HEK293 (cell line): ENCODE results near the gene ATCAY.
A peak's percentile ranks its signal among the peaks of the same experiment; 100 is the strongest.

ENCODE experiments used
- CTCF ChIA-PET: fragments of 350-600 bp; formaldehyde crosslinking; extraction: SDS; loops from one replicate; lab custom pipeline; 2021; ENCODE audit warnings: antibody characterized with exemption; lab: Yijun Ruan, JAX
- POLR2A ChIA-PET: fragments of 300-600 bp; formaldehyde crosslinking; extraction: SDS; loops from one replicate; lab custom pipeline; 2020; ENCODE audit warnings: antibody characterized with exemption, inconsistent platforms; lab: Yijun Ruan, JAX
- H3K27ac ChIP-seq: fragments of 200-500 bp; sonication (Bioruptor generic); 2 replicates; pipeline ENCODE4 v1.5.1; 2014; ENCODE audit warnings: low read depth, low read length, control low read depth, inconsistent platforms; ENCODE audit errors: extremely low read depth
- H3K36me3 ChIP-seq, 2 experiments: fragments of 200-500 bp in 1 of 2; sonication (Bioruptor generic) in 1 of 2; 1 replicate in 1 of 2; 2 replicates in 1 of 2; pipeline ENCODE4 v1.5.1; 2014 to 2017; ENCODE audit warnings: inconsistent platforms in 2 of 2, low read length in 2 of 2; ENCODE audit not compliant: control insufficient read depth in 2 of 2, insufficient read depth in 1 of 2
- H3K4me1 ChIP-seq: fragments of 200-500 bp; sonication (Bioruptor generic); 2 replicates; pipeline ENCODE4 v1.5.1; 2014; ENCODE audit warnings: mild to moderate bottlenecking, low read length, inconsistent platforms; ENCODE audit not compliant: control insufficient read depth, insufficient read depth
- H3K4me3 ChIP-seq: 2 replicates; pipeline ENCODE4 v1.5.1; 2011; ENCODE audit warnings: low read depth, mild to moderate bottlenecking, control low read depth, low read length, moderate library complexity
- H3K9me3 ChIP-seq: fragments of 200-500 bp; sonication (Bioruptor generic); 2 replicates; pipeline ENCODE4 v1.5.1; 2014; ENCODE audit warnings: low read depth, low read length, inconsistent platforms; ENCODE audit not compliant: control insufficient read depth, insufficient read depth
- EGR2 ChIP-seq: fragments of 450-650 bp; formaldehyde crosslinking; IDR thresholded peaks from 2 replicates; pipeline ENCODE4 v1.5.1; 2016; ENCODE audit warnings: low read depth, missing biosample characterization, missing genetic modification characterization
- KLF8 ChIP-seq: fragments of 450-650 bp; formaldehyde crosslinking; IDR thresholded peaks from 2 replicates; pipeline ENCODE4 v1.5.1; 2016; ENCODE audit warnings: missing biosample characterization, missing genetic modification characterization
- MYNN ChIP-seq: fragments of 450-650 bp; formaldehyde crosslinking; IDR thresholded peaks from 2 replicates; pipeline ENCODE4 v1.5.1; 2016; ENCODE audit warnings: missing biosample characterization, missing genetic modification characterization, borderline replicate concordance
- ZNF10 ChIP-seq: fragments of 450-650 bp; formaldehyde crosslinking; IDR thresholded peaks from 2 replicates; pipeline ENCODE4 v1.5.1; 2017; ENCODE audit warnings: missing biosample characterization, missing genetic modification characterization
- ZNF544 ChIP-seq: fragments of 450-650 bp; formaldehyde crosslinking; IDR thresholded peaks from 2 replicates; pipeline ENCODE4 v1.5.0; 2017; ENCODE audit warnings: missing biosample characterization, missing genetic modification characterization
- ZNF555 ChIP-seq: fragments of 450-650 bp; formaldehyde crosslinking; conservative IDR thresholded peaks from 2 replicates; pipeline ENCODE4 v1.5.1; 2017; ENCODE audit warnings: missing biosample characterization, mild to moderate bottlenecking, missing genetic modification characterization, inconsistent platforms
- ZNF768 ChIP-seq: fragments of 450-650 bp; formaldehyde crosslinking; IDR thresholded peaks from 2 replicates; pipeline ENCODE4 v1.5.1; 2018; ENCODE audit warnings: missing biosample characterization, mild to moderate bottlenecking, missing genetic modification characterization
- TF ChIP-seq, protein P1 (sequence below): fragments of 450-650 bp; formaldehyde crosslinking; IDR thresholded peaks from 2 replicates; pipeline ENCODE4 v1.5.1; 2016; ENCODE audit warnings: missing biosample characterization, missing genetic modification characterization
- TF ChIP-seq, protein P2 (sequence below): fragments of 450-650 bp; formaldehyde crosslinking; IDR thresholded peaks from 2 replicates; pipeline ENCODE4 v1.5.1; 2016; ENCODE audit warnings: missing biosample characterization, missing genetic modification characterization

Gene ATCAY

DNA sequence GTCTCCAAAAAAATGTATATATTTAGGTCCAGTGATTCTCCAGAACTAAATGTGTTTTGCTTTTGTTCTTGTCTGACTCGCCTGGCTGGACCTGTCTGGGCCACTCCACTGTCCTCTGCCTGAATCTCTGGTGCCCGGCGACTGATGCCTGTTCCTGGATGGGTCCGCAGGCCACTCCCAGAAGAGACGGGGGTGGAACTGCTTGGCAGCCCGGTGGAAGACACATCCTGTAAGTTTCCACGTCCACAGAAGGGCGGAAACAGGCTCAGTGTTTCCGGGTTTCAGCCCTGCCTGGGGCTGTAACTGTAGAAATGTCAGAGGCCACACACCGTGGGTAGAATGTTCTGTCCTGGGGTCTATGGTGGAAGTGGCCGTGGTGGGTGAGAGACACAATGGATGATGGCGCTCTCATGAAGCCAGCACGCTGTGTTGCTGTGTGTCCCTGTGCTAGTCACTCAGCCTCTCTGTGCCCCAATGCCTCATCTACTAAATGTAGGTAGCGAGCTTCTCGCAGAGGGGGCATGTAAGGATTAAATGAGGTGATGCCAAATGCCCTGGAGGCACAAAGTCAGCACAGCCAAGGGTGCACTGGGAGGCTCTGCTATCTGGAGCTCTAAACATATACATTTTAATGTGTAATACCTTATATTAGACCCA, 22.0 kb downstream of the ATCAY start:
- Histone ChIP-seq H3K36me3 (no peaks in the 10 kb centered on the region), H3K27ac (no peak overlapping the region), H3K9me3 (no peaks in the 10 kb centered on the region), H3K4me1 (no peaks in the 10 kb centered on the region), H3K4me3 (no peak overlapping the region)
- ChIA-PET POLR2A (no interaction called here), CTCF (no interaction called here)
- TF ChIP-seq ZNF555, result no peak
- peak; percentile 69; the same call in 1 of the 2 replicates for TF ChIP-seq ZNF768 (tag by site-specific recombination)

DNA sequence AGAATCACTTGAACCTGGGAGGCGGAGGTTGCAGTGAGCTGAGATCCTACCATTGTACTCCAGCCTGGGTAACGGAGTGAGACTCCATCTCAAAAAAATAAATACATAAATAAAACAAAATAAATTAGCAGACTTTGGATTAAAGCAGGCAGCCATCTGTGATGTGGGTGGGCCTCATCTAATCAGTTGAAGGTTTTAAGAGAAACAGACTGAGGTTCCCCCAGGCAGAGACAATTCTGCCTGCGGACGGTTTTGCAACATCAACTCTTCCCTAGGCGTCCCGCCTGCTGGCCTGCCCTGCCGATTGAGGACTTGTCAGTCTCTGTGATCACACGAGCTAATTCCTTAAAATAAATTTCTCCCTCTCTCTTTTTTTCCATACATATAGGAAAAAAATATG, 23.7 kb downstream of the ATCAY start:
- H3K36me3 ChIP-seq, result no peaks in the 10 kb centered on the region
- TF ChIP-seq, protein P1, sequence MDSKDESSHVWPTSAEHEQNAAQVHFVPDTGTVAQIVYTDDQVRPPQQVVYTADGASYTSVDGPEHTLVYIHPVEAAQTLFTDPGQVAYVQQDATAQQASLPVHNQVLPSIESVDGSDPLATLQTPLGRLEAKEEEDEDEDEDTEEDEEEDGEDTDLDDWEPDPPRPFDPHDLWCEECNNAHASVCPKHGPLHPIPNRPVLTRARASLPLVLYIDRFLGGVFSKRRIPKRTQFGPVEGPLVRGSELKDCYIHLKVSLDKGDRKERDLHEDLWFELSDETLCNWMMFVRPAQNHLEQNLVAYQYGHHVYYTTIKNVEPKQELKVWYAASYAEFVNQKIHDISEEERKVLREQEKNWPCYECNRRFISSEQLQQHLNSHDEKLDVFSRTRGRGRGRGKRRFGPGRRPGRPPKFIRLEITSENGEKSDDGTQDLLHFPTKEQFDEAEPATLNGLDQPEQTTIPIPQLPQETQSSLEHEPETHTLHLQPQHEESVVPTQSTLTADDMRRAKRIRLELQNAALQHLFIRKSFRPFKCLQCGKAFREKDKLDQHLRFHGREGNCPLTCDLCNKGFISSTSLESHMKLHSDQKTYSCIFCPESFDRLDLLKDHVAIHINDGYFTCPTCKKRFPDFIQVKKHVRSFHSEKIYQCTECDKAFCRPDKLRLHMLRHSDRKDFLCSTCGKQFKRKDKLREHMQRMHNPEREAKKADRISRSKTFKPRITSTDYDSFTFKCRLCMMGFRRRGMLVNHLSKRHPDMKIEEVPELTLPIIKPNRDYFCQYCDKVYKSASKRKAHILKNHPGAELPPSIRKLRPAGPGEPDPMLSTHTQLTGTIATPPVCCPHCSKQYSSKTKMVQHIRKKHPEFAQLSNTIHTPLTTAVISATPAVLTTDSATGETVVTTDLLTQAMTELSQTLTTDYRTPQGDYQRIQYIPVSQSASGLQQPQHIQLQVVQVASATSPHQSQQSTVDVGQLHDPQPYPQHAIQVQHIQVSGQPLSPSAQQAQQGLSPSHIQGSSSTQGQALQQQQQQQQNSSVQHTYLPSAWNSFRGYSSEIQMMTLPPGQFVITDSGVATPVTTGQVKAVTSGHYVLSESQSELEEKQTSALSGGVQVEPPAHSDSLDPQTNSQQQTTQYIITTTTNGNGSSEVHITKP, result no peak
- TF ChIP-seq EGR2 (tag by site-specific recombination), result no peak
- TF ChIP-seq, protein P2, sequence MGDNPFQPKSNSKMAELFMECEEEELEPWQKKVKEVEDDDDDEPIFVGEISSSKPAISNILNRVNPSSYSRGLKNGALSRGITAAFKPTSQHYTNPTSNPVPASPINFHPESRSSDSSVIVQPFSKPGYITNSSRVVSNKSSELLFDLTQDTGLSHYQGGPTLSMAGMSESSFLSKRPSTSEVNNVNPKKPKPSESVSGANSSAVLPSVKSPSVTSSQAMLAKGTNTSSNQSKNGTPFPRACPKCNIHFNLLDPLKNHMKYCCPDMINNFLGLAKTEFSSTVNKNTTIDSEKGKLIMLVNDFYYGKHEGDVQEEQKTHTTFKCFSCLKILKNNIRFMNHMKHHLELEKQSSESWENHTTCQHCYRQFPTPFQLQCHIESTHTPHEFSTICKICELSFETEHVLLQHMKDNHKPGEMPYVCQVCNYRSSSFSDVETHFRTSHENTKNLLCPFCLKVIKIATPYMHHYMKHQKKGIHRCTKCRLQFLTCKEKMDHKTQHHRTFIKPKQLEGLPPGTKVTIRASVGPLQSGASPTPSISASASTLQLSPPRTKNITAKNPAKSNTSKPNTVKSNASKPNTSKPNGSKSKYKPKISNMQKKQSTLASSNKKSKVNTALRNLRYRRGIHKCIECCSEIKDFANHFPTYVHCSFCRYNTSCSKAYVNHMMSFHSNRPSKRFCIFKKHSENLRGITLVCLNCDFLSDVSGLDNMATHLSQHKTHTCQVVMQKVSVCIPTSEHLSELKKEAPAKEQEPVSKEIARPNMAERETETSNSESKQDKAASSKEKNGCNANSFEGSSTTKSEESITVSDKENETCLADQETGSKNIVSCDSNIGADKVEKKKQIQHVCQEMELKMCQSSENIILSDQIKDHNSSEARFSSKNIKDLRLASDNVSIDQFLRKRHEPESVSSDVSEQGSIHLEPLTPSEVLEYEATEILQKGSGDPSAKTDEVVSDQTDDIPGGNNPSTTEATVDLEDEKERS (tag by site-specific recombination), result 0 out of 2 replicates have a peak, but pooled peaks have one; percentile 28
- peak; percentile 99 for TF ChIP-seq ZNF10 (tag by site-specific recombination)
- H3K4me1 ChIP-seq, result no peaks in the 10 kb centered on the region
- no peak overlapping the region for H3K27ac ChIP-seq
- CTCF ChIA-PET, result interaction anchor here (0.7 kb wide), 1 partner anchor 27 kb away, joined by 3 read pairs; no protein-coding TSS in a partner anchor
- H3K9me3 ChIP-seq, result no peaks in the 10 kb centered on the region
- POLR2A ChIA-PET, result no interaction called here
- H3K4me3 ChIP-seq, result no peak overlapping the region

DNA sequence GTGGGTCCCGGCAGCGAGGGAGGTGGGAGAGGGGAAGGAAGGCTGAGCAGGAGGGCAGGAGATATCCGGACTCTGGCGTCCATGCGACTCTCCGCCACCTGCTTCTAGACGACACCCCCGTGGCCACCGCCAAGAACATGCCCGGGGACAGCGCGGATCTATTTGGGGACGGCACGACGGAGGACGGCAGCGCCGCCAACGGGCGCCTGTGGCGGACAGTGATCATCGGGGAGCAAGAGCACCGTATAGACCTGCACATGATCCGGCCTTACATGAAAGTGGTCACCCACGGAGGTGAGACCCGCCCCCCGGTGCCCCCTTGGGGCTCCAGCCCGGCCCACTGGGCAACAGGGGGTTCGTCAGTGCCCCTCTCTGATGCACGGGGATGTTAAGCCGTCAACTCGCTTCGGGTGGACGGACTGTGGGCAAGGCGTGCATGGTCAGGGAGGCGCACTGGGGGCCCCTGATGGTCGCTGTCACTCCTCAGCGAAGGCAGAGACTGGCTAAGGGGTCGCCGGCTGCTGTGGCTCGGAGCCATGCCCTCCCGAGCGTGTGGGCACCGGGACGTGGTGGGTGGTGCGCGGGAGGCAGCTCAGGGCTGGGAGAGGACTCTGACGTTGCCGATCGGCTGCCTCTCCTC, 27.3 kb downstream of the ATCAY start:
- H3K27ac ChIP-seq, result no peak overlapping the region
- H3K4me1 ChIP-seq, result no peaks in the 10 kb centered on the region
- ChIA-PET POLR2A (no interaction called here), CTCF (no interaction called here)
- TF ChIP-seq ZNF544 (tag by site-specific recombination) (no peak), MYNN (no peak), KLF8 (tag by site-specific recombination) (no peak)
- H3K9me3 ChIP-seq, result no peaks in the 10 kb centered on the region
- H3K36me3 ChIP-seq, result no peaks in the 10 kb centered on the region
- H3K4me3 ChIP-seq, result no peak overlapping the region
